Measurements from ENCODE around the gene GPR158. TPM values are rescaled to one million over a fixed set of nuclear protein-coding genes. Genes with fewer than 3 reads are reported as not detected.
"Not testable (repeated sequence)": the region's sequence is repeated elsewhere in the genome, so short reads cannot be mapped to it uniquely, and the experiment has no call there.

The GPR158 gene
- total RNA-seq, 1 donor from 2014 or later, result not detected

- DNase-seq, result no peak
- H3K27ac Mint-ChIP-seq, result no peak overlapping the region
- TF ChIP-seq, protein P1, sequence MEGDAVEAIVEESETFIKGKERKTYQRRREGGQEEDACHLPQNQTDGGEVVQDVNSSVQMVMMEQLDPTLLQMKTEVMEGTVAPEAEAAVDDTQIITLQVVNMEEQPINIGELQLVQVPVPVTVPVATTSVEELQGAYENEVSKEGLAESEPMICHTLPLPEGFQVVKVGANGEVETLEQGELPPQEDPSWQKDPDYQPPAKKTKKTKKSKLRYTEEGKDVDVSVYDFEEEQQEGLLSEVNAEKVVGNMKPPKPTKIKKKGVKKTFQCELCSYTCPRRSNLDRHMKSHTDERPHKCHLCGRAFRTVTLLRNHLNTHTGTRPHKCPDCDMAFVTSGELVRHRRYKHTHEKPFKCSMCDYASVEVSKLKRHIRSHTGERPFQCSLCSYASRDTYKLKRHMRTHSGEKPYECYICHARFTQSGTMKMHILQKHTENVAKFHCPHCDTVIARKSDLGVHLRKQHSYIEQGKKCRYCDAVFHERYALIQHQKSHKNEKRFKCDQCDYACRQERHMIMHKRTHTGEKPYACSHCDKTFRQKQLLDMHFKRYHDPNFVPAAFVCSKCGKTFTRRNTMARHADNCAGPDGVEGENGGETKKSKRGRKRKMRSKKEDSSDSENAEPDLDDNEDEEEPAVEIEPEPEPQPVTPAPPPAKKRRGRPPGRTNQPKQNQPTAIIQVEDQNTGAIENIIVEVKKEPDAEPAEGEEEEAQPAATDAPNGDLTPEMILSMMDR (IDR thresholded peaks at IDR 0.05), result no peak
- no peaks in the 10 kb centered on the region for H3K27me3 Mint-ChIP-seq
- H3K4me1 Mint-ChIP-seq, result no peaks in the 10 kb centered on the region
- H3K4me3 Mint-ChIP-seq, result no peak overlapping the region
- H3K36me3 Mint-ChIP-seq (ENCODE audit: low read depth), result no peaks in the 10 kb centered on the region
- ChIA-PET CTCF (no interaction called here), POLR2A (no interaction called here)
- intact Hi-C loops (cut with micrococcal nuclease), result no loop called here
- ATAC-seq (ENCODE audit: low read depth), result no peak
- peaks cover 4% of the 10 kb centered on the region for H3K9me3 Mint-ChIP-seq
Measured at GRCh38 chr10:25327273-25327672, 152.5 kb downstream of the GPR158 start.

DNA sequence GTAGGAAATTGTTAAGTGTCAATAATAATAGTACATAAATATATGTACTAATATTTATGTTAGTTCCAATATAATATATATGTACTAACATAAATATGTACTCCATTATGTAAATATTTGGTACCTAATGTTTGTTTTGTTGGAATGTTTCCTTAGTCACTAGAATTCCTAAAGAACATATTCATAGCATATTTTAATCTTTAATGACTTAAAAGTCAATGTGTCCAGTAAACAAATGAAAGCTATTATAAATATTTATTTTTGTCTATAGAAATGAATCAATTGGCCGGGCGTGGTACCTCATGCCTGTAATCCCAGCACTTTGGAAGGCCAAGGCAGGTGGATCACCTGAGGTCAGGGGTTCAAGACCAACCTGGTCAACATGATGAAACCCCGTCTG lies 153.6 kb downstream of the GPR158 start:
- Mint-ChIP-seq H3K9me3 (peaks cover 4% of the 10 kb centered on the region), H3K4me3 (no peak overlapping the region), H3K27ac (no peak overlapping the region), H3K36me3 (ENCODE audit: low read depth) (no peaks in the 10 kb centered on the region), H3K27me3 (no peaks in the 10 kb centered on the region), H3K4me1 (no peaks in the 10 kb centered on the region)
- POLR2A ChIA-PET, result no interaction called here
- ATAC-seq (ENCODE audit: low read depth), result no peak
- CTCF ChIA-PET, result no interaction called here
- intact Hi-C loops (cut with micrococcal nuclease), result no loop called here
- DNase-seq, result no peak
- TF ChIP-seq, protein P1 (IDR thresholded peaks at IDR 0.05), result no peak

GRCh38 chr10:25329587-25329986 lies 154.8 kb downstream of the GPR158 start:
- ATAC-seq (ENCODE audit: low read depth); intact Hi-C loops (cut with micrococcal nuclease); CTCF ChIA-PET: not testable (repeated sequence)

DNA sequence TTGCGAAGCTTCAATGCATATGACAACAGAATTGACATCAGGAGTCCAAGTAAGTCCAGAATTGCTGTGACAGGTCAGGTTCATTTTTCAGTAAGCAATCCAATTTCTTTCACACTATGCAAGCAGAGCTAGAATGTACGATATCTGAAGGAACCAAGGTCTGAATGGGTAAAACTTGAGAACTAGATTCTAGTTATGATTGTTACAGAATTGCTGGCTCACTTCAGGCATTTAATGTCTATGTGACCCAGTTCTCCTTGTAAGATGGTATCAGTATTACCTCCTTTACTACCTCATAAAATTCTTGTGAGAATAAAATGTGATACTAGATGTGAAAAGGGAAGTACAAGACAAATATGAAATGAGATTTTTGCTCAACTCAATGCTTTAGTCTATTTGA lies 159.6 kb downstream of the GPR158 start:
- no peaks in the 10 kb centered on the region for H3K4me1 Mint-ChIP-seq
- no peak overlapping the region for H3K4me3 Mint-ChIP-seq
- ATAC-seq (ENCODE audit: low read depth), result no peak
- H3K36me3 Mint-ChIP-seq (ENCODE audit: low read depth), result no peaks in the 10 kb centered on the region
- POLR2A ChIA-PET, result no interaction called here
- H3K27ac Mint-ChIP-seq, result no peak overlapping the region
- DNase-seq, result no peak
- TF ChIP-seq, protein P1 (IDR thresholded peaks at IDR 0.05), result no peak
- CTCF ChIA-PET, result no interaction called here
- intact Hi-C loops (cut with micrococcal nuclease), result no loop called here
- no peaks in the 10 kb centered on the region for H3K27me3 Mint-ChIP-seq
- no peaks in the 10 kb centered on the region for H3K9me3 Mint-ChIP-seq

More at GRCh38 chr10:25329587-25329986, 154.8 kb downstream of the GPR158 start:
- H3K27ac Mint-ChIP-seq; POLR2A ChIA-PET; H3K4me3 Mint-ChIP-seq; H3K4me1 Mint-ChIP-seq; DNase-seq; H3K36me3 Mint-ChIP-seq (ENCODE audit: low read depth); H3K9me3 Mint-ChIP-seq; H3K27me3 Mint-ChIP-seq: not testable (repeated sequence)

- DNase-seq (no peak), ATAC-seq (ENCODE audit: low read depth) (no peak)
- CTCF ChIA-PET, result no interaction called here
- intact Hi-C loops (cut with micrococcal nuclease), result no loop called here
- no peaks in the 10 kb centered on the region for H3K36me3 Mint-ChIP-seq (ENCODE audit: low read depth)
- no peak overlapping the region for H3K4me3 Mint-ChIP-seq
- no peaks in the 10 kb centered on the region for H3K27me3 Mint-ChIP-seq
- POLR2A ChIA-PET, result no interaction called here
- H3K9me3 Mint-ChIP-seq, result no peaks in the 10 kb centered on the region
- no peaks in the 10 kb centered on the region for H3K4me1 Mint-ChIP-seq
- TF ChIP-seq, protein P1 (IDR thresholded peaks at IDR 0.05), result no peak
- H3K27ac Mint-ChIP-seq, result no peak overlapping the region
Measured at GRCh38 chr10:25336330-25336729, 161.5 kb downstream of the GPR158 start.

GRCh38 chr10:25338271-25338670 lies 163.5 kb downstream of the GPR158 start:
- CTCF ChIA-PET, result no interaction called here
- ATAC-seq (ENCODE audit: low read depth) (no peak), DNase-seq (no peak)
- Mint-ChIP-seq H3K27me3 (no peaks in the 10 kb centered on the region), H3K4me1 (no peaks in the 10 kb centered on the region), H3K27ac (no peak overlapping the region), H3K4me3 (no peak overlapping the region), H3K36me3 (ENCODE audit: low read depth) (no peaks in the 10 kb centered on the region), H3K9me3 (no peaks in the 10 kb centered on the region)
- intact Hi-C loops (cut with micrococcal nuclease), result no loop called here
- POLR2A ChIA-PET, result no interaction called here
- TF ChIP-seq, protein P1 (IDR thresholded peaks at IDR 0.05), result no peak

Measured in activated B cell treated with CpG ODN at 0.5 μM for 24 hours (primary cell).